GM19324 (cell line): ENCODE data around the gene ZMIZ1.

ENCODE experiments used
- ATAC-seq: cut with Tn5 transposase; IDR thresholded peaks from one replicate; pipeline ENCODE4 v1.9.1; 2021; ENCODE audit warnings: mild to moderate bottlenecking, moderate library complexity; ENCODE audit not compliant: unreplicated experiment, low FRiP score

Gene ZMIZ1

DNA sequence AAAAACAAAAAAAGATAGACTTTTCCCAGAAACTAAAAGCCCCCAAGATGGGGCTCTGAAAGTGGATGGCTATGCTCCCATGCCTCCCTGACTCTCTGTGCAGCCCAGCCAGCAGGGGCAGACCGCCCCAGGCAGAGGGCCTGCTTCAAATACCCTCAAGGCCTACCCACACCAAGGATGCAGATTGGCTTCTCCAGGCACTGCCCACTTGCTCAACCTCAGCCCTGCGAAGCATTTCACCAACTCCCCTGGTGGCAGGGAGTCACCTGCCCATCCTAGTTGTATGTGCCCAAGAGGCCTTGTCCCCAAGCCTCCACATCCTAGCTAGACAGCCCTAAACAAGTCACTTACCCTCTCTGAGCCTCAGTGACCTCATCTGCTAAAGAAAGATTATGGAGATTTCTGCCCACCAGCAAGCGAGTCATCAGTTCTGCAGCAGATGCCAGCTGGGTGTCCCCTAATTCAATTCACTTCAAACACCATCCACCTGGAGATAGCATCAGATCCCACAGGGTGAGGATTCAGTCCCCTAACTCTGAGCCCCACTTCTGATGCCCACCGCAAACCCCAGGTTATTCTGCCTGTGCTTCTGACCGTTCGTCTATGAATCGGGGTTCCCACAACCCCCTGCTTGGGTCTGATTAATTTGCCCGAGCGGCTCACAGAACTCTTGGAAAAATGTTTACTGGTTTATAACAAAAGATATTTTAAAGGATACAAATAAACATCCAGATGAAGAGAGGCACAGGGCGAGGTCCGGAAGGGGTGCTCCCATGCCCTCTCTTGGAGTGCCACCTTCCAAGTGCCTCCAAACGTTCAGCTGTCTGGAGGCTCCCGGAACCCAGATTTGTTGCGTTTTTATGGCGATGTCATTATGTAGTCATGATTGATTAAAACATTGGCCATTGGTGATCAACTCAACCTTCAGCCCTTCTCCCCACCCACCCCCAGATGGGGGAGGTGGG lies 18.6 kb upstream of the ZMIZ1 start:
- no peak for ATAC-seq

DNA sequence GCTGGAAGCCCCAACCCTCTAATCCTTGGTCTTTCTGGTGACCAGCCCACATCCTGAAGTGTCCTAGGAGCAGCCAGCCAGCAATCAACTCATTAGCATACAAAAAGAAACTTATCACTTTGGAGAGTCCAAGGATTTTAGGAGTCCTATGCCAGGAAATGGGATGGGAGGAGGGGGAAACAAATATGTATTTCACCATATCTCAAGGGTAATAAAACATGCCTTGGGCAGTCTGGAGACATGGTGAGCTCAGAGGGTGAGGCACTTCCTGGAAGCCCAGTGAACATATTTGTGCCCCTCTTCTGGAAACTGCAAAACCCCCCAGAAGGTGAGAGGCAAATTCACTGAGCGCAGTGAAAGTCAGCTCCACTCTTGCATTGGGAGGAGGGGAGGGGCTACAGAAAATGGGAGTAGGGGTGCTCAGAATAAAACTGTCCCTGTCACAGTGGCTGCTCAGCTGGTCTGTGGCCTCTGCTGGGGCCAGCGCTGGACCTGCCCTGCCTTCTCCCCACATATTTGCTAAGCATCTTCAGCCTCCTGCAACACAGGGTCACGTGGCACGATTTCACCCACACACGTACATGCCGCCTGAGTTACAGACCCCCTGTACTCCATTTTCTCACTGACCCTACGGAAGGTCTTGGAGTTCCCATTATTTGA lies 17.7 kb upstream of the ZMIZ1 start:
- no peak for ATAC-seq

DNA sequence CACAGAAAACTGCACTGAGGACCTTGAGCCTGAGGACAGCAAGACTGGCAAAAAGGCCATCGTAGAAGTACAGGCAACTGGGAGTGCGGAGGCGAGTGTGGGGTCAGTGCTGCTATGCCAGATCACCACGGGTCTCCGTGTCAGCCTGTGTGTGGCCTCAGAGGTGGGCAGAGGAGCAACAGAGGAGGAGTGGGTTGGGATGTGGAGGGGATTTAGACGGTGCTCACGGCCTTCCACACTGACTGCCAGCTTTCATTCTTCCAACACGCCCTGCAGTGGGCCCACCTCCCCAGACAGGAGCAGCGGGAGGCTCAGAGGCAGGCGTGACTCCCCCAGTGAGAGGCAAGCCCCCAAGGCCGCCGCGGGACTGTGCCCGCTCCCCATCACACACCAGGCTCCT lies 17.0 kb upstream of the ZMIZ1 start:
- no peak for ATAC-seq

DNA sequence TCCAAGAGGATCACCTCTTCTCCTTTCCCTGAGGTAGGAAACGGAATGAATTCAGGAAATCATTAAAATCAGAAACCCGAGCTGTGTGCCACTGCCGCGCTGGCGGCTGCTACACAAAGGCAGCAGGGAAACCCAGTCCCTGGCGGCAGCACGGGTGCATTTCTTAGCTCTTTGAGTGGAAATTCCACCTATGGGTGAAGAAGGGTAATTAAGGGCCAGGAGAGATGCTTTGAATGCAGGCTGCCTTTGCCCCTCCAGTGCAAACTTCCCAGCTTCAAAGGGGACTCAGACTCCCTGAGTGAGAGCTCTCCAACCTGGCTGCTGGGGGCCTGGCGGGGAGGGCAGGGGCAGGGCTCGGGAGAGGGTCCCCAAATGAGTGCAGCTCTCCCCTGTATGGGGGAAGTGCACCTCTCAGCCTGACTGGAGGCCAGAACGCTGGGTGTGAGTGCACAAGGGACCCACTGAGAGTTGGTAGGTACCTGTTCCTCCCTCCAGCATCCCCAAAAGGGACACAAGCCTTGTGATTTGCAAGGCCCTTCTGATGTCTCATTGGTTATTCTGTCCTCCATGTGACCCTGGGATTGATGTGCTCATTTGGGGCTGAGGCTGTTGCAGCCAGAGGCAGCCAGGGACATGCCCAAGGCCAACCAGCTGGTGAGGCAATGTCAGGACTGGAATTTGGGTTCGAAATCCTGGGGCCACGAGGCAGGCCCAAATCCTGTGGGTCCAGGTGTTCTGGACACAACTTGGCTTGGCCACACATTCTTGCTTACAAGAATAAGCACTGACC lies 16.3 kb upstream of the ZMIZ1 start:
- ATAC-seq: no peak

DNA sequence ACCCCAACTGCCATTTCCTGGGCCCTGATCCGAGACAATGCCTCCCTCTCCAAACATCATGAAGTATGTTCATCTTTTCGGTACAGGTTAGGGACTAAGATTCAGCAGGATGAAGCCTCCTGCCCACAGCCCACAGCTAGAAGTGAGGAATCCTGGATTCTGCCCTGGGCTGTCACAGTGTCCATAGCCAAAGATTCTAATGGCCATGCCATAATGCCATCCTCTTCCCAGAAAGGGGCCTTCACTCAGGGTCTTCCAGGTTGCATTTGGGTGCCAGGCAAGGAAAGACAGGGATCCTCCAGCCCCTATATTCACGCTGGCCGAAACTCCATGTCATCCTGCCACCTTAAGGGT lies 15.7 kb upstream of the ZMIZ1 start:
- ATAC-seq: no peak

DNA sequence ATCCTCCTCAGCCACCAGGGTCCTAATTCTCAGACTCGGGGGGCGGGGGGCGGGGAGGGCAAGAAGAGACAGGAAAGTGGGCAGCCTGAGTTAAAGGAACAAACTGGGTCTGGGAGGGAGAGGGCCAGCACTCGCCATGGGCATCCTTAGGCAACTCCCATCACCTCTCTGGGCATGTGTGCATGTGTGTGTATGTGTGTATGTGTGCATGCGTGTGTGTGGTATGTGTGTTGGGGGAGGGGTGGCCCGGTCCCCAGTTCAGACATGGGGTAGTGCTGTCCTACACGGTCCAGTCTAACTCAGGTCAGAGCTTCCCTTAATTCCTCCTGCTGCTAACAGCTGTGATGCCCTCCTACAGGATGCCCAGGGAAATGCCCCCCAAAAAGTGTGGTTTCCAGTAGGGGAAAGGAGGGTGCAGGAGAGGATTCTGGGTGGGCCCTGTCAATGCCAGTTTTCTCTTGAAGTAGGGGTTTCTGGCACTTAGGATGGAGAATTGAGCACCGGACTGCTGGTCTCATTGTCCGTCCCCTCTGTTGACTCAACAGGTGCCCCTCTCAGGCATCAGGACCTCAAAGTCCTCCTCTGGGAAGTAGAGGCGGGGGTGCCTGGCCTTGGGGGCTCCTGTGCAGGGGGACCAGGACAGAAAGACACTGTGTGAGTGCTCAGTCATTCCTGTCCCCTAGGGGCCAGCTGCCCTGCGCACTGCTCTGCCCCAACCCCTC lies 15.1 kb upstream of the ZMIZ1 start:
- no peak for ATAC-seq

DNA sequence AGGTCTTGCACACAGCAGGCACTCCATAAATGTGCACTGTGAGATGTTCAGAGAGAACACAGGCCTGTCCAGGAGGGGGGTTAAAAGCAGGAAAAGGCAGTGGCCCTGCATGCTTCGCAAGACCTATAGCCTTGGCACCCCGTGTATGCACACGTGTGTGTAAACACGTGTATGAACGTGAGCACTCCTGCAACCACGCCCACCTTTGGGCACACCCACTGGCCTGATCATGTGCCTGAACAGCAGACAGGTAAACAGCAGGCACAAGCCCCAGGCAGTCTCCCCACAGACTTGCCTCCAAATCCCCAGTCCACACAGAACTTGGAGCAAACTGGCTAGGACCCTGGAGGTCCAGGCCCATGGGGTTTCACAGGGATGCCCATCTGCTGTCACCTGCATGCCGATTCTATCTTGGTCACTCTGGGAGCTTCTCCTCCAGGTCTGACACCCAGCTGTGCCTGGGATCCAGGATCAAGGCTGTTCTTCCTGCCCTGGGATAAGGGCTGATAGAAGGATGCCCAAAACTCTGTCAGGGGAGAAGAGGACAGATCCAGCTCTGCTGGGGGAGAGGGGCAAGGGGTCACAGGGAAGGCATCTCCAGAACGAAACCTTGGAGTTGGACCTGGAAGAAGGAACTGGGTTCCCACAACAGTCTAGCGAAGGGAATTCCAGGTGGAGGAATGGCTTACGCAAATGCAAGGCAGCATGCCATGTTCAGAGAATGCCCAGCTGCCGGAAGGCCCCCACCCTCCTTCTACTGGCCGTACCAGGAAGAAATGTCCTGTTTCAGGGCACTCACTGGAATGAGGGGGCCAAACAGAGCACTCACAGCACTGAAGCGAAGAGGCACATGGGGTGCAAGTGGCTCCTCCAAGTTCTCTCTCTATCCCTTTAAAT lies 14.3 kb upstream of the ZMIZ1 start:
- no peak for ATAC-seq

DNA sequence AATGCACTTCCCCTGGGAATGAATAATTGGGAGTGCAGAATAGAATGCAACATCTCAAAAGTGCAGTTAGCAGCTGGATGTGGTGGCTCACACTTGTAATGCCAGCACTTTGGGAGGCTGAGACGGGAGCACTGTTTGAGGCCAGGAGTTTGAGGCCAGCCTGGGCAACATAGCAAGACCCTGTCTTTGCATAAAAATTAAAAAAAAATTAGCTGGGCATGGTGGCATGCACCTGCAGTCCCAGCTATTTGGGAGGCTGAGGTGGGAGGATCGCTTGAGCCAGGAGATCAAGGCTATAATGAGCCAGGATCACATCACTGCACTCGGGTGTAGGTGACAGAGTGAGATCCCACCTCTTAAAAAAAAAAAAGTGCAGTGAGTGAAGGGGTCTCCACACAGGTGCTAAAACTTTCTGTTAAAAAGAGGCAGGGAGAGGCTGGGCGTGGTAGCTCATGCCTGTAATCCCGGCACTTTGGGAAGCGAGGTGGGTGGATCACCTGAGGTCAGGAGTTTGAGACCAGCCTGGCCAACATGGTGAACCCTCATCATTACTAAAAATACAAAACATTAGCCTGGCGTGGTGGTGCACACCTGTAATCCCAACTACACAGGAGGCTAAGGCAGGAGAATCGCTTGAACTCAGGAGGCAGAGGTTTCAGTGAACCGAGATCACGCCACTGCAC lies 13.5 kb upstream of the ZMIZ1 start:
- no peak for ATAC-seq

DNA sequence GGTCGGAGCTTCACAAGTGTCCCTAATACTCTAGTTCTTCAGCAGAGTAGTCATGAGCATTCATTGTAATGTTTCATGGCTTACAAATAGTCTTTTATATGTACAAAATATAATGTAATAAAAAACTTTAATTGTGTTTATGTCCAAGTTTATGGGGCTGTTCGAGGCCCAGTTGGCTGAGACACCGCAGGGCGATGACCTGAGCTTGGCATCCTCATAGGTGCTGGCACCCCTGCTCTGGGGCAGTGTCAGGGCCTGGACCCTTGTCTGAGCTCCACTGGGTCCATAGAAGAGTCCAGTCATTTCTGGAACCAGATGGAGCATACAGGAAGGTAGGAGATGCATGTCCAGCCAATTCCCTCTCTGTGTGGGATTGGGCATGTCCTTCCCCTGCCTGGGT lies 12.9 kb upstream of the ZMIZ1 start:
- ATAC-seq: no peak

DNA sequence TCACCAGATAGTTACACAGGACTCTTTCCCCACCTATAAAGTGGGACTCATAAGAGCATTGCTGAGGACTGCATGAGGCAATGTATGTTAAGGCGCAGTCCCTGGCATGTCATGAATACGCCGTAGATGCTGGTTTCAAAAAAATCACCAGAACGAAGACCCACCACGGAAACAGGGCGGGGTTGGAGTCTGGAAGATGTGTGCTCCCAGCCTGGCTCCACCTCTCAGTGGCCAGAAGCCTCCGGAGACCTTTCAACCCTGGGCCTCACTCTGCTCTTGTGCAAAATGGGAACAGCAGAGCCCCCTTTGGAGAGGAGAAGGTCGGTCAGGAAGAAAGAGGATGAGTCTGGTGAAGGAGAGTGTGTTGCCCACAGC lies 12.4 kb upstream of the ZMIZ1 start:
- ATAC-seq: no peak

DNA sequence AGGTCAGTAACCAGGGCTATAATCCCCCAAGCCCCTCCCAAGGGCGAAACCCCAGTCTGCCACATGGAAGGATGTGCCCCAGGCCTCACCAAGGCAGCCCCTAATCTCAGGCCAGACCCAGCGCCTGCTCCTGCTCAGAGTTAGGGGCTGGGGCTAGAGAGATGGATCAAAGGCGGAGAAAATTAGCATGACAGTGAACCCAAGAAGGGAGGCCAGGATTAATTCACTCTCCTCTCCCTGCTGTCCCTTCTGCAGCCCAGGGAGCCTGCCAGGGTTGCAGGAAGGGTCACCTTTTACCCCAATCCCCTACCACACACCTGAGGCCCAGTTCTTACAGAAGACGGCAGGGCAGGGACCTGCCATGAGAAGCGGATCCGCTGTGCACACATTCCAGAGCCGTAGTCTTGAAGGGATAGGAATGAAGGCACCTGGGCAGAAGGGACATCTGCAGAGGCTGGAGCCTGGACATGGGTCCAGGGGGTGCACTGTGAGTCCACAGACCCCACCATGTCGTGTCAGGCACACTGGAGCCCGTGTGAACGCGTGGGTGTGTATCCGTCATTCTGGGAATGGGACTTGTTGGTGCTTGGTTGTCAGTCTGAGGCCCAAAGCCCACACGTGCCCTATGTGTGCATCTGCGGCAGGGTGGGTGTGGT lies 11.9 kb upstream of the ZMIZ1 start:
- ATAC-seq: no peak

DNA sequence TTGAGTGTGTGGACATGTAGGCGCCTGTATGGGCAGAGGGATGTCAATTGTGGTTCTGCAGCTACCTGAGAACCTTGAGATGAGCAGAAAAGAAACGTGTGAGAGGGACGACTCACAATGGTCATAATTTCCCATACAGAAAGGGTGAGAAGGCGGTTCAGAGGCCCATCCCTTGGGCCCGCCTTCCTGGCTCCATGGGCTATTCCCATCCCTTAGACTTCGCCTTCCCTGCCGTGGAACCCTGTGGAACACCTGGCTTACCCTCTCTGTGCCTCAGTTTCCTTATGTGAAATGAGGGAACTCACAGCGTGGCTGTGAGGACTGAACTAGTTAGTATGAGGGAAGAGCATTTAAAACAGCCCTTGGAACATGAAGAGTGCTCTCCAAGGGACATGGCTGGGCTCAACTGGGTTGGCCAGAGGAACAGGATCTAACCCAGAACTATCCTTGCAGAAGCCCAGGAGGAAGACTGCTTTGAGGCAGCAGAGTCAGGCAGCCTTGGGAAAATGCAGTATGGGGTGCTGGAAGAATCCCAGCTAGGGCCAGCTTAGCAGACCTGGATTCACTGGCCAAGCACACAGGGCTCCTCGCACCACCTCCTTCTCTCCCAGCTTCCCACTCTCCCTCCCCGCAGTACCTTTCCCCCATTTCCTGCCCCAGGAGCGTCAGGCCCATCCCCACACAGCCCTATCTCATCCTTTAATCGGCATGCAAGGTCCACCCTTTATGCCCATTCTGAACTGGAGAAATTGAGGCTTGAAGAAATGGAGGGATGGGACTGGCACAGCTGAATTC lies 11.1 kb upstream of the ZMIZ1 start:
- ATAC-seq: no peak

DNA sequence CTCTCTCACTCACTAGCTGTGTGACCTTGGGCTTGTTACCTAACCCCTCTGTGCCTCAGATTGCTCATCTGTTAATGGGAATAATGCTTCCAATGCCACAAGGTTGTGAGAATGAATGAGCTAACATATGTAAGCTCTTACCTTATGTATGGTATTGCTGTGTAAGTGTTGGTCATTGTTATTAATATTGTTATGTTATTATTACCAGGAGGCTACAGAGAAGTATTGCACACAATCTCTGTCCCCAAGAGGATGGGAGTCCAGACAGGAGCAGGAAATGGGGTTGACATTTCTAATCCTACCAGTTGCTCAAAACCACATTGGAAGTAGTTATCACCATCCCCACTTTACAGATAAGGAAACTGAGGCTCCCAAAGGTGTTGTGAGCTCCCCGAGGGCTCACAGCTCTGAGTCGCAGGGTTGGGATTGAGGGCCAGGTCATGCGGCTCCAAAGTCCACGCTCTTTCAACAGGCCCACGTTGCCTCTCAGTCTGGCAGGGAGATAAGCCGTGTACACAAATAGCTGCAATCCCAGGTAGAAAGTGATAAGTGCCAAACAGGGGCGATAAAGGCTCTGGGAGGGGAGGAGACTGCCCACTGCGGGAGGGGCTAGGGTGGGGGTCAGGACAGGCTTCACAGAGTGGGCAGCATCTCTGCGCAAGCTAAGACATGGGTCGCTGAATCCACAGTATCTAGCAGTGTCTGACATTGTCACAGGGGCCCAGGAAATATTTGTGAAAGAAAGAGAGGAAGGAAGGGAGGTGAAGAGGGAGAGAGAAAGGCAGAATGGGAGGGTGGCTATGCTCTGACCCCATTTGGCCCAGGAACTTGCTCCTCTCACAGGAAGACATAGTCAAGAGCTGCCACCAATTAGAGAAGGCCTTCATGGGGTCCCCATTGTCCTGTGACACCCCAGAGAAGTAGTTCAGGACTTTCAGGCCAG lies 9.6 kb upstream of the ZMIZ1 start:
- ATAC-seq: no peak

DNA sequence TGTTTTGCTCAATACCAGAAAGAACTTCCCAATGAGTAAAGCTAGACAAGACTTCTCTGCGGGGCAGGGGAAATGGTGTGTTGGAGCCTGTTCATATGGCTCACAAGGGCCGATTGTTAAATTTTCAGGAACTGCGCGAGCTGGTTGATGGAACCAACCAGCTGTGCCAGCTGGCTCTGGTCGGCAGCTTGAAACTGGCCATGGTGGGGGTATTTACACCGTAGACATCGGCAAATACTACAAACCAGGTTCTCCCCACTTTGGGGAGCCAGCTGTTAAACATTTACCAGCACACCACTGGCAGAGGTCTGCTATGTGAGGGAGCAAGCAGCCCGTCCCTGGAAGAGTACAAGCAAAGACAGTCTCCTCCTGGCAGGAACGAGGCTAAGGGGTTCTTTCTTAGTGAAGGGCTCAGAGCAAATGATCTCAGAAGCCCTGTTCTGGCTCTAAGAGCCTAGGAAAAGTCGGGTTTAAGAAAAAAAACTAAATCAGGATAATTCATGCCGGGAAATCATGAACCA lies 8.8 kb upstream of the ZMIZ1 start:
- no peak for ATAC-seq

DNA sequence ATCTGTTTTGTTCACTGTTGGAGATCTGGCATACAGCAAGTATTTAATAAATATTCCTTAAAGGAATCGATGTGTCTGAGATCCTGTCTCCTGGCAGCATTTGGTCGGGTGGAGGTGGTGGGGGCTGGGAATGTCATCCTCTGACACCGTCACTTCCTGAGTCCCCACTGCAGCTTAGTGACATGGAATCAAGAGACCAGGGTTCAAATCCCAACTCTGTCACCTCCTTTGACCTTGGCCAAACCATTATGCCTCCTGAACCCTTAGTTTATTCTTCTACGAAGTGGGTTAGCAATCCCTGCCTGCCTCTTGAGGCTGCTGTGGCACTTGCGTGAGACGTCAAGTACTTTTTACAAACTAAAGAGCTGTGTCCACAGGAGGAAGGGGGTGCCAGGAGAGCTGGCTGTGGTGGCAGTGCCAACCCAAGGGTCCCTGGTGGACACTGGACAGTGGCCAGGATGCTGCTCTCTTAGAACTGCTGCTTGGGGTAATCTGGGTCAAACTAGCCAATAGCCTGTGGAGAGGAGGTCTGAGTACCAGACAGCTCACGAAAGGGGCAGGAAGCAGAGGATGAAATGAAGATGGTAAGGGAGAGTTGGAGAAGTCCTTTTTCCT lies 8.0 kb upstream of the ZMIZ1 start:
- ATAC-seq: no peak
